Inflammatory macrophage treated with lipopolysaccharide for 1 hour (primary cell): Measurements from ENCODE around the gene POLA1.
"Not testable (repeated sequence)": the region's sequence is repeated elsewhere in the genome, so short reads cannot be mapped to it uniquely, and the experiment has no call there.

Source experiments
- DNase-seq, 2 donors: peaks; one replicate each; pipeline ENCODE4 v3.0.0-alpha.2; 2020 to 2022

The POLA1 gene

DNA sequence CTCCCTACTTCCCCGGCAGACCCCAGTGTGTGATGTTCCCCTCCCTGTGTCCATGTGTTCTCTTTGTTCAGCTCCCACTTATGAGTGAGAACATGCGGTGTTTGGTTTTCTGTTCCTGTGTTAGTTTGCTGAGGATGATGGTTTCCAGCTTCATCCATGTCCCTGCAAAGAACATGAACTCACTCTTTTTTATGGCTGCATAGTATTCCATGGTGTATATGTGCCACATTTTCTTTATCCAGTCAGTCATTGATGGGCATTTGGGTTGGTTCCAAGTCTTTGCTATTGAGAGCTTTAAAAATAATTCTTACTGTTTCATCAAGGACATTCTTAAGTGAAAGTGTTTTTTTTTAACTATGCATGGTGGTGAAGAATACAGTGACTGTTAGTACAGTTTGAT is 126.1 kb downstream of the POLA1 start:
- DNase-seq = not testable (repeated sequence)

DNA sequence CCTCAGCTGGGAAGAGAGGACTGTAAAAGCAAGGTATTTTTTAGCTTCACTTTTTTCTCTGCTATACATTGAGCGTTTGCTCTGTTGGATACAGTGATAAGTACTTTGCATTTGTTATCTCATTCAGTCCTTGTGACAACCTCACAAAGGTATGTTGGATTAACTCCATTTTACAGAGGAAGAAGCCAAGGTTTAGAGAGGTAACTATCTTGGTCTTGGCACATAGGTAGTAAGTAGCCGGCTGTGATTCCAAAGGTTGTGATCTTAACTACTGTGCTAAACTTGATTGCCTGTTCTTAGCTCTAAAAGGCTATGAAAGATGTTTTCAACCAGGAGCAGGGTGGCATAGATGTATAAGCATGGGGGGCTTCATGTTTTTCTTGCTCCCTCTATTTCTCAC is 134.4 kb downstream of the POLA1 start:
- no peak for DNase-seq

DNA sequence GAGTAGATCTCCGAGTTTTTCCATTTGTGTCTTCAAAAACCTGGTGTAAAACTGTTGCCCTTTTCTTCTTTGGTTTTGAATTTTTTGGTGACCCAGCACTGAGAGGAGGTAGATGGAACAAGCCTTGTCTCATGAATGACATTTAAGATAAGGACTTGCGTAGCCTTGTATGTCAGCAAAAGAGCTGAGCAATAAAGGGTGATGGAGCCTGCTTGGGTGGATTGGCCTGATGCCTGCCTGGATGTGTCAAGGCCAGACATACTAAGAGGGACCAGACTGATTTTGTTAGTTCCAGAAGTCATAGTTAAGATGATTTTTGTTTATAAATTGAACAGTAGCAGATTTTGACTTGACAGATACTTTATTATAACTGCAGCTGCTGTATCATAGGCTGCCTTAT is 134.9 kb downstream of the POLA1 start:
- no peak for DNase-seq

DNA sequence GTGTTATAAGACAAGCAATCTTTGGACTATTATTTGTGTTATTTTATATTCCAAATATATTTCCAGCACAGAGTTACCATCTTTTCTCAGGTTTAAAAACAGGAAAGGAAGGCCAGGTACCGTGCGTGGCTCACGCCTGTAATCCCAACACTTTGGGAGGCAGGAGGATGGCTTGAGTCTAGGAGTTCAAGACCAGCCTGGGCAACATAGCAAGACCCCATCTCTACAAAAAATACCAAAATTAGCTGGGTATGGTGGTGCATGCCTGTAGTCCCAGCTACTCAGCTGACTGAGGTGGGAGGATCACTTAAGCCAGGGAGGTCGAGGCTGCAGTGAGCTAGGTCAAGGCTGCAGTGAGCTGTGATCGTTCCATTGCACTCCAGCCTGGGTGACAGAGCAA is 140.0 kb downstream of the POLA1 start:
- no peak for DNase-seq

DNA sequence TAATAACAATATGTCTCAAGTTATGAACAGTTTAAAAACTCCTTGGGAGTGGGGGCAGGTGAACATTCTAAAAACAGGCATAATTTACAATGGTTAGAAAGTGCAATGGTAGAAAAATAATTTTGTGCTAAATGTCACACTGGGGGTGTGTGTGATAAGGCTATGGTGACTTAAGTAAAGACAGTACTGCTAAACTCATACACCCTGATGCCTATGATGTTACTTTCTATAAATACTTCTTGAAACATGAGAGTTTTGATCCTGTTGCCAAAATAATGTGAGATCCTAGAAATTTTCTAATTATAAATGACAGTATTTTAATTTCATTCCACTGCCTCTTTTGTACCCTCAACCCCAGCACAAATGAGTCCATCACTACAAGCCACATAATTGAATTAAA is 144.2 kb downstream of the POLA1 start:
- DNase-seq = no peak

DNA sequence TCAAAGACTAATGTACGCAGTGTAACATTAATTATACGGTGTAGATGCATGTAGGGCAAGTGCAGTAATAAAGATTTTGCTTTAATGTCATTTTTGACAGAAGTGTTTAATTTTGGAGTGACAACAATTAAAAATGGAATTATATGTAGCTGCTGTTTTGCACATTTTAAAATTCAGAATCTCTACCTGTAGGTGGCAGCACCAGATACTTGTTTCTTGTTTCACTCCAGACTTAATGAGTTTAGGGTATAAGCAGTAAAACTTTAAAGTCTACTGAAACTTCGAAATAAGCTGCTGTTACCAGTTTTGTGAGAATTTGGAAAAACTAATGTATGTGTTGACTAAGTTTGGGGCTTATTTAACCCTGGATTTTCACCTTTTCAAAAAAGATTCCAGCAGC is 144.9 kb downstream of the POLA1 start:
- DNase-seq = peak; percentile 2 to 37

DNA sequence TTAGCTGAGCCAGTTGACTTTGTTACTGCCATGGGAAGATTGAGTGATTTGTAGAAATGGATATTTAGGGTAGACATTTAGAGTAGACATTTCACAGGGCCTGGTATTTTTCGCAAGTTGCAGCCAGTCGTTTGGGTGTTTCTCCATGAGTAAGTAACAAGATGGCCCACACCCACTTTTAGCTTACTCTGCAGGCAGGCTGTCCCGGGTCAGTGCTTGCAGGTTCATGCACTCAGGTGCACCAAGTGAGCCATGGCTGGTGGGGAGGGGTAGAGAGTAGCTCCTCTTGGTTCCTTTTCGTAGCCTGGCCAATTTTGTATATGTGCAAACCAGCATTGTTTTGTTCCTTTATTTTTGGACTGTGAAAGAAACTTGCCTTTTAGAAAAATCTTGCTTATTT is 145.6 kb downstream of the POLA1 start:
- DNase-seq = no peak

DNA sequence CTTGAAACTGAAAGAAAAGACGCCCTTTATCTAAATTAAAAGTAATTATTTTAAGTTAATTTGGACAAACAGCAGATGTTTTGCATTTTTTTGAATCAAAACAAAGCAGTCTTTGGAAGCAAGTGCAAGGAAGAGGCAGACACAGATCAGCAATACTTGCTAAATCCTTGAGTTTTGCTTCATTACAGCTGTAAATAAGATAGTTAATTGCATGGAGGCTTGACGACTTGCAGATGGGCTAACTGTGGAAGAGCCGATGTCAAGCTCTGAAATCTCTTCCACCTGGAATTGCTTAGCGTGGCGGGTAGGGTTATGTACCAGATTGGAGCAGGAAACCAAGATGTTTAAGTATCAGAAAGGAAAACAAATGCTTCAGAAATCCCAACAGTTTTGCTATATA is 148.8 kb downstream of the POLA1 start:
- DNase-seq = no peak

DNA sequence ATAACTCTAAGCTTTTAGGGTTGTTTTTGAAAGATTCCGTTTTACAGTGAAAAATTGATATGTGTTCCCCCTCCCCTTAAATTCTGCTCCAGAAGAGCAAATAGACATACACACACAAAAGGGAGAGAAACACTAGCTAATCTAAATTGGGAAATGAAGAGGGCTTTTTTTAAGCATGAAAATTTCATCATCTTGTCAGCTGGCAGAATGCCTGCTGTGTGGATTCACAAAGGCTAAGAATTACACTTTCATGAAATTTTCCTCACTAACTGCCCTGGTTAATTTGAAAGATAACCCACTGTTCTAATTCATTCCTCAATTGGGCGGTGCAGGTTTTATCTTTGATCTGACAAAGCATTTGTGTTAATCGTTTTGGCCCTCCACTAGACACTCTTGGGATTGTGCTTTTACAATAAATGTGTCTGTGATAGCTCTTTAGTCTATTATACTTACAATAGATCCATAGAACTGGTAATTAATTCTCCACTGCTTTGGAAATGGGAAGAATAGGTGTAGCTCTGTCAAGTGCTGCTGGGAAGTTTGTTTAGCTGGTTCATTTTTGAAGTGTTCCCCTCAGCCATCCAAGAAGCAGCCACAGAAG is 152.9 kb downstream of the POLA1 start:
- no peak for DNase-seq

DNA sequence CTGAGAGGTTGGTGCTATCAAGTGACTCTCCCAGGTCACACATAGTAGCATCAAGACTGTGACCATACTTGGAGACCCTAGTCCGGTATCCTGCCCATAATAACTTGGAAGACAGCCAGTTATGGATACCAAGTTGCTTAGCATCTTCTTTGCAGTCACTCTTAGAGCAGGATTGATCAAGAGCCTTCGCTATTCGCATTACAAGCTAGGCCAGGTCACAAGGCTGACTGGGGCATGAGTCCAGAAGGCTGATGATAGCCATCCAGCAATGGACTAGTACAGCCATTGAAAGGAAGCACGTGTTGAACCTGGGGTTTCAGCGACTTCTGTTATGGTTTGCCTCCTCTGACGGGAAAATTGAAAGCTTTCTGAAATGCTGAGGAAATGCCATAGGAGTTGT is 157.6 kb downstream of the POLA1 start:
- DNase-seq = no peak

DNA sequence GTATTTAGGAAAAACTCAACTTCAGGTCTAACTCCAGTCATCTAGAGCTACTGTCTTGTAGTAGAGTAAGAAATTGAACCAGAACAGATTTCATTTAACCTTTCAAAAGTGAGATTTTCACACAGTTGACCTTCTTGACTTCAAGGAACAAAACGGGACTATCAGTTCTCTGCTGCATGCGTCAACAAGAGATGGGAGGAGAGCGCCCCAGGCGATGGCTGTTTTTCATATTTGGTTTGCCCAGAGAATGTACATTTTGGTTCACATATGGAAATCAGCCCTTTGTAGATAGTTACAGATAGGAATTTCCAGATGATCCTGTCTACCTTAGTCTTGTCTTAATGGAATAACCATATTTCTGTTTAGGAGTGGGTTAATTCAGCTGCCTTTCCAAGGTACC is 158.1 kb downstream of the POLA1 start:
- DNase-seq = no peak

DNA sequence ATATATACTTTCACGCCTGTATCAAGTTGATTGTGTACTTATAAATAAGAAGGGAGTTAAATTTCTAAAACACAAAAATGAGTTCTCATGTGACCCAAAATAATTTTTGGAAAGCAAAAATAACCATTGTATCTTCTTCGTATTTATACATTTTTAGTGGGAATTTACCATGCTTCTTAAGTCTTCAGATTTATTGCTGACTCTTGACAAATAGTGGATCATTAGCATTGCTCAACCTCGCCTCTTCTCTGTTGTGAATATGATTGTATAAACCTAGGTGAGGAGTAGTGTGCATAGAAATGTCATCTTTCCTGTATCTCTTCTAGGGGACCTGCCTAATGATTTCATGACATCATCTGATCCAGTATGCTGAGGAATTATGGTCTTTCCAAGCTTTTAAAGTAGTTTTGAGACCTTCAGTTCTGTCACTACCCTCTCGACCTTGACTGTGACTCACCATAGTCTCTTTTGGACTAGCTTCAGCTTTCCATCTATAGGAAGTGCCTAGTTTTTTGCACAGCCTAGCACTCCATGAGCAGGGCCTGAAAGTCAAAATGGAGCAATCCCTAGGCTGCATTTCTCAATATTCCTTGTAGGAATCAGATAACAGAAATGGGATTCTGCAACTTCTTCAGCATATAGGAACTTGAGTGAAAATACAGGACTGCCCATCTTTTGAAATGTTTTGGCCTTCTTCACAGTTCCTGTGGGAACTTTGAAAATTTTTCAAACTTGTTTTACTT is 164.5 kb downstream of the POLA1 start:
- DNase-seq = peak; percentile 0 to 8

DNA sequence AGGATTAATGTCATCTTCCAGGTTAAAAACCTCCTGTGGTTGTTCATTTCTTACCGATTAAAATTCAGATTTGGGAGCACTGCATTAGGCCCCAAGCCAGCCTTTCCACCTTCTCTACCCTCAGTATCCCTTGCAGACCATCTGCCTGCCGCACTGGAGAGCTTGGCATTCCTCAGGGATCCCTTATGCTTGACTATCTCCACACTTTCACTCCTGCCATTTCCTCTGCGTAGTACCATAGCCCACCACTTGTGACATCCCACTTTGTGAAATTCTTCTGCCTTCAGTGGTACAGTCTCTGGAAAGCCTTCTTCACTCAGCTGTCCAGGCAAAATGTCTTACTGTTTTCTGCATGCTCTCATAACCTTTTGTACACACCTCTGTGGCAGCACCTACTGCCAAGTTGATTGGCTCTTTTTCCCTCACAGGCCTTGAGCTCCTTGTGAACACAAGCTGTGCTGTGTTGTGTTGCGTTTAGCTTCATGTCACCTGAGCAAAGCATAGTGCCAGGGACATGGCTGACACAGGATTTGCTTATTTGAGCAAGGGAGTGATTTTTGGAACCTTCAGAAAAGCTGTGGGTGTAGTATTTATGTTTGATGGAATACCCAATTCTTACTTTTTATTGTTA is 165.6 kb downstream of the POLA1 start:
- no peak for DNase-seq

DNA sequence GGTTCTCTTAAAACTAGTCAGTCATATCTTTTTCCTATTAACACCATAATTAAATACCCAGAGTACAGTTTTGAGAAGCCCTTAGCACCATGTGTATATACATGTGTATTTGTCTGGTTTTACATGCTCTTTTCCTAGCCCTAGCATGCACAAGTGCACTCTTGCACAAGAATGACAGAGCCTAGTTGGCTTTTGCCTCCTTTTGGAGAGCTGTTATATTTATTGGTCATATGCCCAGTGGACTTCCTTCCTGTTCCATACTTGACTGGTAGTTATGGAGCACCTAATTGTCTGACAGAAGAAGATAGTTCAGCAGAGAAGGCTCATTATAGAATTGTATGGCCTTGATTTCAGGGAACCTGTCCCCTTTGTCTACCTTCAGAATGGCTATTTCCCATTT is 166.4 kb downstream of the POLA1 start:
- no peak for DNase-seq

DNA sequence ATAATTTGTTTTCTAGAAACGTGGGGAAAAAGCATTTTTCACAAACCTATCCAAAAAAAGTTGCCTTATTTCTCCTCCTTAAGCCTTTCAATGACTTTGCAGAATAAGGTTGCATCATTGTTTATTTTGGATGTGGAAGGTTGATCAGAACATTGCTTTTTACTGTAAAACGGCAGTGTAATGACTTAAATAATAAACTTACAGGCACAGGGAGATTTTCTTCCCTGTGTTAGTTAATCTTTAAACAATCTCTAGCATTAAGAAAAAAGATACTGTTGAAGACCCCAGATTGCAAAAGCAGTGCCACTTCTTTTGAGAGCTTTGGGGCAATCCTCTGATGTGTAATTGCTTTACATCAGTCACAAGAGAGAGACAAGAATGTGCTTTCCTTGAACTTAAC is 168.6 kb downstream of the POLA1 start:
- no peak for DNase-seq

DNA sequence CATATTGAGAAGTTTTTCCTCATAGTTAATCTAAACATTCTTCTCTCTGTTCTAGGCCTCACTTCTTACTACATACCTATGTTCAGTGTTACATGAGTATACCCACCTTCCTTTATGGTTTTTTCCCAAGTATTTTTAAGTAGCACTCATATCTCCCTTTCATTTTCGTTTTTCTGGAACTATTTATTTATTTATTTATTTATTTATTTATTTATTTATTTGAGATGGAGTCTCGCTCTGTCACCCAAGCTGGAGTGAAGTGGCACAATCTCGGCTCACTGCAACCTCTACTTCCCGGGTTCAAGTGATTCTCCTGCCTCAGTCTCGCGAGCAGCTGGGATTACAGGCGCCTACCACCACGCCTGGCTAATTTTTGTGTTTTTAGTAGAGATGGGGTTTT is 170.1 kb downstream of the POLA1 start:
- not testable (repeated sequence) for DNase-seq

DNA sequence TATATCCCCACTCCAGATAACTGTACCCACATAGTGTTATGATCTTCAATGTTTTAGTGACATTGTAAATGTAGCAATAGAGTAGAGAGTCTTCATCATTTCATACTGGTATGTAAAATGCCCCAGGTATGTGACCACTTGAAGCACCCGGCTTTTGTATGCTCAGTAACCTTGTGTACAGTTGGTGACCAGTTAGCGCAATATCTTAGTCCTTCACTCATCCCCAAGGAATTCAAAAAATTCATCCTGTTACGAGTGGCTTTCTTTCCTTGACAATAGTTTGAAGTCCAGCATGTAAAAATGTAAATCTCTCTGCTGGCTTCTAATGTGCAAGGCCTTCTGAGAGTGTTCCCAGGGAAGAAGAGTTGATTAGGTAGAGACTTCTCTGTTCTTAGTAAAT is 176.4 kb downstream of the POLA1 start:
- DNase-seq = no peak

DNA sequence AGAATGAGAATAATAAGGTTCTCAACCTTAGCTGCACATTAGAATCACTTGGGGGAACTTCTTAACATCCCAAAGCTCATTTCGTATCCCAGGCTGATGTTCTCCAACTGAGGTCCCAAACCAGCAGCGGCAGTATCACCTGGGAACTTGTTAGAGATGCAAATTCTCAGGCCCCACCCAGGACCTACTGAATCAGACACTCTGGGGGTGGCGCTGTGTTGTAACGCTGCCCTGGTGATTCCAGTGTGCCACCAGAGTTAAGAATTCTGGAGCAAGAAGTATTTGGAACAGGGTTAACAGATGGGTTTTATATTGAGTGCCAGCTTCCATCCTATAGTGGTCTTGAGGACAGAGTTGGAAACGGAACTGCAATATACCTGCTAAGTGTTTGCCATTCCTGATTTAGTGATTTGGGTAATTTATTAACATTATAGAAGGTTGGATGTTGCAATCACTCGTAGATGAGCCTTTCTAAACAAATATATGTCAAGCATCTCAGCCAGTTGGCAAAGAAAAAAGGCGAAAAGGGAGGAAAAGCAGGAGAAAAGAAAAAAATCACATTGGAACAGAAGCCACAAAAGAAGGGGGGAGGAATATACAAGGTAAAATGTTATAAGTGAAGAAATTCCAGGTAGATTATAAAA is 181.0 kb downstream of the POLA1 start:
- DNase-seq = no peak

DNA sequence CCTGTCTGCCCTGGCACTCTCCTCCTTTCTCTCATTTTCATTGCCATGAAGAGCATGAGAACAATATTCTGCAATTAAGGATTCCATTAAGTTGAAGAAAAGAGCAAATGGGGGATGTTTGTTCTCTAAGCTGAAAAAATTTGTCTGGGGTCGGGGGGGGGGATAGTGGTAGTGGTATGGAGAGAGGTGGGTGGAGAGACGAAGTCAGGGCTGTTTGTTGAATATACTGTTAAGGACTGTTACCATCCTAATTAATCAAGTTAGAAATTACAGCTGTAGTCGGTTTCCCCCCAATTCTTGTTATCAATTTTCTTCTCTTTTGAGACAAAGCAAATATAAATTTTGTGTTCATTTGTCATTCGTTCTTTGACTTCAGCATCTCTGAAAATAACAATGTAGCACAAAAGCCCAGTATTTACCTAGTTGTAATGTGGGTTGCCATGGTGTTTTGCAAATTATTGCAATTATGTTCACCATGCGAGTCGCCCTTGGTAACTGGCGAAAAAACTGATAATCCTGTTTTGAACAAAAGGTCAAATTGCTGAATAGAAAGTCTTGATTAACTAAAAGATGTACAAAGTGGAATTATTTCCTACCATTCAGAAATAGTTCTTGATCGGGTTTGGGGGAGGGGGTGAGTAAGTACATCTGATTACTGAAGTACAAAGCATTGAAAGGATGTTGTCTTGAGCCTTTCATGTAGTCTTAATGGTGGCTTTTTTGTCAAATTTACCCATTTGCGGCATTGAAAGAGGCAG is 183.0 kb downstream of the POLA1 start:
- no peak for DNase-seq

DNA sequence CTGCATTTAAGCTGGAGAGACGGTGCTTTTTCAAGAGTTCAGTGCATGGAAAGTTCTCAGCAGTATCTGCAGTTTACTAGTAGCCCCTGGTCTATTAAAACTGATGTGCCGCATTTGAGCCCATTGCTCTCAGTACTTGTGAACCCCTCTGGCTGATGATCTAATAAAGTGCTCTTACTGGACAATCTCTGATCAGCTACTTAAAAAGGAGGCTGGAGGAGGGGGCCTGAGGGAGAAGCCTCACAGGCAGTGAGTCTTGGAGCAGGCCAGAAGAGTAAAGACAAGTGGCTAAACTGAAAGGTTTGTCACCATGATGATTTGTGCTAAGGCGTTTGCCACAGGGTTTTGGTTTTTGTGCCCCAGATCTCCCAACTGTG is 183.6 kb downstream of the POLA1 start:
- DNase-seq = no peak

DNA sequence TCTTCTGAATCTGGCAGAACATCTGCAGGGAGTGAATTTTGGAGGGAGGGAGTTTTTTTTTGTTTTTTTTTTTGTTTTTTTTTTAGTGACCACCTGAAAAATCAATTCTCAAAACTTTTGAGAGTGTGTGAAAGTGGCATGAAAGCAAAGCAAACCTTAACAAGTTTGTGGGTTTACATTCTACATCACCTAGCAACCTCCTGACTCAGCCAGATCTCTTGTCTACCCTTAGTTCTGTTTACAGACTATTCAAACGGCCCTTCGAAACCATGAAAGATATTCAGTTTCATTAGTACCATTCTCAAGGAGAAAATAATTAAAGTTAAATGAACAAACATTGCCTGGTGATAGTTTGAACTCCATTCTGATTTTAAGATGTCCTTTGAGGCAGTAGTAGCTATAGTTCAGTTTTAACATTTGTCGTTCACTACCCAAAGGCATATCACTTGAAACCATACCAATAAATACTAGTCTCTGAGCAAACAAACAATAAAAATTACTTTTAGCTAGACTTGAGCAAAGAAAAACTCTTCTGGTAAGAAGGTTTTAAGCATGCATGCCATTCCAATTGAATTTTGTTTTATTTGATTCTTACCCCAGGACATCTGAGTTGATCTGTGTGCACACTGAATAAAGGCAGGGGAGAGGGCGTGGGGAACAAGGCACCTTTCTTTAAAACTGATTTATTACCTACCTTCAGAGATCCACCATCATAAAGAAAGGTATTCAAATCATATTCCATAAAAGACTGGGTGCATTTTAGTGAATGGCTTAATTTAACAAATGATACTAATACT is 184.3 kb downstream of the POLA1 start:
- DNase-seq = no peak

DNA sequence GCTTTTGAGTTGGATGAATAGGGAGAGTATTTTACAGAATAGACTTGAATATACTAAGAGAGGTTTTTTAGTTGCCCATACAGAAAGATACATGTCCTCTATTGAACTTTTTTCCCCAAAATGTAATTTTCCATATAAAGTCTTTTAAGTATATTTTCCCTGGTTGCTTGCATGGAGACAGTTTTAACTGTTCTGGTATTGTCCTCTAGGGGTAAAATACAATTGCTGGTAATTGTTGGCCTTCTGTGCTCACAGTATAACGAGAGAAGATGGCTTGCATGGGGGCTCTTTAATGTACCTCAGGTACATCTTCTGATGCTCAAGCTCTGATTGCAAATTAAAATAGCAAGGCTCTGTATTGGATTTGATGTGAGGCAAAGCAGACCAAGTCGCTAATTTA is 186.0 kb downstream of the POLA1 start:
- no peak for DNase-seq
